CD4-positive, alpha-beta memory T cell (primary cell): ENCODE results near the gene SORCS2. TPM values are rescaled to one million over a fixed set of nuclear protein-coding genes. Genes with fewer than 3 reads are reported as not detected.

Experiments used
- CTCF ChIA-PET: fragments of 350-600 bp; sonication (Branson Sonifier 250); formaldehyde crosslinking; loops from one replicate; lab custom pipeline; 2021; ENCODE audit warnings: inconsistent platforms; ENCODE audit not compliant: partially characterized antibody; lab: Charles Lee
- POLR2A ChIA-PET: fragments of 350-600 bp; sonication (Branson Sonifier 250); formaldehyde crosslinking; loops from one replicate; lab custom pipeline; 2021; ENCODE audit not compliant: partially characterized antibody; lab: Charles Lee
- DNase-seq, 5 donors: peaks; one replicate each; pipeline versions ENCODE4 v3.0.0 to v3.0.0-alpha.2; 2020 to 2022; ENCODE audit warnings: mixed read lengths in 1 of 5
- H3K27ac ChIP-seq: one replicate; pipeline ENCODE4 v1.7.0; 2013; ENCODE audit warnings: low read depth, low read length
- H3K27me3 ChIP-seq: 2 replicates; pipeline ENCODE4 v1.7.0; 2013; ENCODE audit warnings: mild to moderate bottlenecking, low read length, moderate library complexity; ENCODE audit not compliant: insufficient read depth
- H3K36me3 ChIP-seq: 2 replicates; pipeline ENCODE4 v1.7.0; 2013; ENCODE audit warnings: mild to moderate bottlenecking, low read length, moderate library complexity; ENCODE audit not compliant: insufficient read depth
- H3K4me1 ChIP-seq: 2 replicates; pipeline ENCODE4 v1.7.0; 2013; ENCODE audit warnings: mild to moderate bottlenecking, low read length, moderate library complexity; ENCODE audit not compliant: insufficient read depth
- H3K4me3 ChIP-seq, 2 donors: one replicate each; pipeline ENCODE4 v1.7.0; 2013; ENCODE audit warnings: low read length in 2 of 2, mild to moderate bottlenecking in 1 of 2
- H3K9me3 ChIP-seq, 2 donors: one replicate each; pipeline ENCODE4 v1.7.0; 2013; ENCODE audit warnings: low read length in 2 of 2, control low read depth in 1 of 2; ENCODE audit not compliant: control insufficient read depth in 1 of 2
- H3K27ac Mint-ChIP-seq, 7 donors: one replicate each; pipeline ENCODE4 v1.8.0; 2020 to 2021; ENCODE audit warnings: mixed read lengths in 7 of 7, mild to moderate bottlenecking in 6 of 7, inconsistent platforms in 3 of 7, moderate library complexity in 3 of 7
- H3K27me3 Mint-ChIP-seq, 2 donors: one replicate each; pipeline ENCODE4 v1.8.0; 2020 to 2021; ENCODE audit warnings: mixed read lengths in 2 of 2
- H3K36me3 Mint-ChIP-seq, 2 donors: one replicate each; pipeline ENCODE4 v1.8.0; 2020 to 2021; ENCODE audit warnings: mixed read lengths in 2 of 2, inconsistent platforms in 1 of 2, mild to moderate bottlenecking in 1 of 2
- H3K4me1 Mint-ChIP-seq, 4 donors: one replicate each; pipeline ENCODE4 v1.8.0; 2020 to 2021; ENCODE audit warnings: mixed read lengths in 4 of 4, mild to moderate bottlenecking in 1 of 4
- H3K4me3 Mint-ChIP-seq, 8 donors: one replicate each; pipeline ENCODE4 v1.8.0; 2020 to 2021; ENCODE audit warnings: mixed read lengths in 8 of 8, mild to moderate bottlenecking in 7 of 8, moderate library complexity in 6 of 8, inconsistent platforms in 3 of 8
- H3K9me3 Mint-ChIP-seq, 8 donors: one replicate each; pipeline ENCODE4 v1.8.0; 2020 to 2021; ENCODE audit warnings: mixed read lengths in 8 of 8, mild to moderate bottlenecking in 5 of 8, inconsistent platforms in 3 of 8, moderate library complexity in 1 of 8
- intact Hi-C: fragments of 100-400 bp; cut with micrococcal nuclease; formaldehyde crosslinking; loops from one replicate; pipeline ENCODE4 v1.15.1; 2023
- polyA plus RNA-seq, 2 donors: library from polyadenylated mRNA; unstranded; fragments of 300-500 nt; fragmentation: Illumina TruSeq; gene quantifications; one replicate each; pipeline ENCODE4 v1.2.3, GENCODE V29; 2021
- total RNA-seq, 2 experiments: library from RNA; stranded (reverse); gene quantifications; one replicate each; pipeline ENCODE4 v1.2.3, GENCODE V29; 2021

SORCS2 gene
- total and polyA plus RNA-seq, 4 experiments from 2014 or later = not detected

DNA sequence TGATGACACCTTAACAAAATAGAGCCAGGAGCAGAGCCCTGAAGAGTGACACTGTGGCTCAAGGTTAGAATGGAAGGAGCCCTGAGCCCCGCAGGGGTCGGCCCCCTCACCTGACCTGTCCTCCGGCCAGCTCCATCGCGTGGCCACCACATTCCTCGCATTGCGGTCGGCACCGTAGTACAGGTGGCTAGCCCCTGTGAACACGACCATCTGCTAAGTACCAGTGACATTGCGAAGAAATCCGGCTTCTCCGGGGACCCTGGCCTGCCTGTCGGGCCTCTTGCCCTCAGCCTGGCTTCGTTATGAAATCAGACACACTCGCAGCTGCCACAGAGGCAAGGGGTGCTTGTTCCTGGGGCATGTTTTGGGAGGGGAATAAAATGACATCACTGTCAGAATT is 568.4 kb downstream of the SORCS2 start:
- Mint-ChIP-seq H3K27me3 (no peaks in the 10 kb centered on the region), H3K27ac (peak overlapping the region; percentile 62 to 97 (median 92)), H3K36me3 (peaks cover 15 to 27% of the 10 kb centered on the region in 2 donors), H3K4me1 (peaks cover 19 to 44% (median 29%) of the 10 kb centered on the region in 4 donors), H3K9me3 (no peaks in the 10 kb centered on the region), H3K4me3 (no peak overlapping the region)
- intact Hi-C loops = no loop called here
- ChIA-PET CTCF (interaction anchor here (1.2 to 1.7 kb wide), 2 partner anchors 41 to 42 kb away, joined by 3 to 9 read pairs; no protein-coding TSS in a partner anchor), POLR2A (interaction anchor here (1.0 kb wide), 1 partner anchor 42 kb away, joined by 3 read pairs; no protein-coding TSS in a partner anchor)
- no peaks in the 10 kb centered on the region for H3K27me3 ChIP-seq
- no peaks in the 10 kb centered on the region for H3K9me3 ChIP-seq
- no peak for DNase-seq
- peaks cover 34% of the 10 kb centered on the region for H3K4me1 ChIP-seq
- H3K27ac ChIP-seq = peak overlapping the region; percentile 78
- no peak overlapping the region for H3K4me3 ChIP-seq
- H3K36me3 ChIP-seq = no peaks in the 10 kb centered on the region

DNA sequence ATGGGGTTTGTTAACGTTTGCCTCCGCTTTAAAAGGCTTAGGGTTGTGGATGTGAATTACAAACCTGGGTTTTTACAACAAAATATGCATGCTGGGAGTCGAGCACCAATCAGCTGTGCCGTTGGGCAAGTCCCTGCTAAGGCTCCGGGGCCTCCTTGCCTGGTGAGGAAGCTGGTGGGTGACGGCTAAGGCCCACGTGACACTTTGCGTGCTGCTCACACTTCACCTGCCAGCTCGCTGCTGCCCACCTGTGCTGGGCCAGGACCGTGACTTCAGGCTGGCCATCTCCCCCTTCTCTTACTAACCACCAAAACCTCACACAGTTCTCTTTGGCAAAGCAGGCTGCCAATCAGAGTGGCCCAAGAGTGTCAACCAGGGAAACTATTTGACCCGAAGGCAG is 569.0 kb downstream of the SORCS2 start:
- Histone ChIP-seq H3K27ac (no peak overlapping the region), H3K4me3 (no peak overlapping the region), H3K36me3 (no peaks in the 10 kb centered on the region), H3K9me3 (no peaks in the 10 kb centered on the region), H3K27me3 (no peaks in the 10 kb centered on the region), H3K4me1 (peaks cover 34% of the 10 kb centered on the region)
- H3K27ac Mint-ChIP-seq = peak overlapping the region; percentile 58 to 92 (median 83)
- no peaks in the 10 kb centered on the region for H3K27me3 Mint-ChIP-seq
- peaks cover 21 to 32% of the 10 kb centered on the region in 2 donors for H3K36me3 Mint-ChIP-seq
- H3K4me1 Mint-ChIP-seq = peaks cover 19 to 44% (median 29%) of the 10 kb centered on the region in 4 donors
- intact Hi-C loops = no loop called here
- no peaks in the 10 kb centered on the region for H3K9me3 Mint-ChIP-seq
- DNase-seq = no peak
- CTCF ChIA-PET = interaction anchor here (0.9 to 1.7 kb wide), 2 partner anchors 17 to 41 kb away, joined by 3 to 9 read pairs; no protein-coding TSS in a partner anchor
- peak overlapping the region in 2 of 8 donors; percentile 31 to 61 for H3K4me3 Mint-ChIP-seq
- POLR2A ChIA-PET = interaction anchor here (1.0 kb wide), 1 partner anchor 41 kb away, joined by 3 read pairs; no protein-coding TSS in a partner anchor

DNA sequence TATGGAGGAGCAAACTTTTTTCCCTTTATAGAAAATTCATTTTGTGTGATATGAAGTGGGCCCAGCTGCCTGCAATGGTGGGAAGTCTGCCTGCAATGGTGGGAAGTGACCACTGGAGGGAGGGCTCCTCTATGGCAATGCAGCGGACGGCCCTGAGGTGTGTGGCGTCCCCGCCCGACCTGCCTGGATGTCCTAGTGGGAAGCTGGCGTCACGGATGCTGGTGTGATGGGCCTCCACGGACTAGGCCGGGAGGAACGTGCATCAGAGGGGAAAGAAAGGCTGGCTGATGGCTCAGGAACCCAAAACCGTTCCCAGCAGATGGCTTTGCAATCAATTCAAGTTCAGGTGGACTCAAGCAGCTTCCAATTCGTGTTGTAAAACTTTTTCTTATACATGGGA is 569.4 kb downstream of the SORCS2 start:
- H3K27ac Mint-ChIP-seq = peak overlapping the region; percentile 58 to 92 (median 83)
- H3K9me3 Mint-ChIP-seq = no peaks in the 10 kb centered on the region
- H3K27ac ChIP-seq = no peak overlapping the region
- ChIA-PET POLR2A (interaction anchor here (1.0 kb wide), 1 partner anchor 41 kb away, joined by 3 read pairs; no protein-coding TSS in a partner anchor), CTCF (interaction anchor here (0.9 to 1.7 kb wide), 2 partner anchors 17 to 40 kb away, joined by 3 to 9 read pairs; no protein-coding TSS in a partner anchor)
- intact Hi-C loops = no loop called here
- H3K27me3 ChIP-seq = no peaks in the 10 kb centered on the region
- no peaks in the 10 kb centered on the region for H3K9me3 ChIP-seq
- H3K4me3 Mint-ChIP-seq = peak overlapping the region in 4 of 8 donors; percentile 8 to 61 (median 30)
- peak; percentile 43 to 52 (median 47) for DNase-seq
- no peaks in the 10 kb centered on the region for H3K36me3 ChIP-seq
- peaks cover 21 to 33% of the 10 kb centered on the region in 2 donors for H3K36me3 Mint-ChIP-seq
- no peaks in the 10 kb centered on the region for H3K27me3 Mint-ChIP-seq
- peaks cover 19 to 44% (median 29%) of the 10 kb centered on the region in 4 donors for H3K4me1 Mint-ChIP-seq
- no peak overlapping the region for H3K4me3 ChIP-seq
- H3K4me1 ChIP-seq = peaks cover 34% of the 10 kb centered on the region

DNA sequence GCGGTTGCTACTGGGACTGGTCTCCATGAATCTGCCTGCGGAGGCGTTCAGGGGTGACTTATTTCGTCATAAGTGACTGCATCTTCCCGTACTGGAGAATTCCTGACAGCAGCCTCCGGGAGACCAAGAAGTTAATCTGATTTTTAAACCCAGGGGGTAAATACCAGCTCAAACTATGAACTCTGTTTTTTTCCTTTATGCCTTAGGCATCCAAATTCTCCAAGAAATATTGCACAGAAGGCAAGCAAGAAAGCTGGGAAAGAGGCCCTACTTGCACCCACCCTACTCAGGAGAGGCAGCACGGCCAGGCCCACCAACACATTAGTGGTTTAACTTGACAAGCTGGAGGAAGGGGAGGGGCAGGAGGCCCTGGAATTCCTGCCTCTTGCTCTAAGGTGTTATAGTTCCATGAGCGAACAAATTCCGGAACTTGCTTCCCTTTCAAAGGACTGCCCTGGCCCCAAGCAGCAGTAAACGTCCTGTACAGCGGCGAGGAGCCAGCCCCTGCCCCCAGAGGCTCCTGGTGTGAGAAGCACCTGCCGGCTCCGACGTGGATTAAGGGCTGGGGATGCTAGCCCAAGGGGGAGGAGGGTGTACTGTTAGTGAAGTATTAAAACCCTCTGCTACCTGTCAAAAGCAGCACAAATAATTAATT is 570.2 kb downstream of the SORCS2 start:
- Histone ChIP-seq H3K4me1 (peaks cover 34% of the 10 kb centered on the region), H3K9me3 (no peaks in the 10 kb centered on the region), H3K4me3 (no peak overlapping the region), H3K27me3 (no peaks in the 10 kb centered on the region), H3K27ac (no peak overlapping the region), H3K36me3 (no peaks in the 10 kb centered on the region)
- H3K27me3 Mint-ChIP-seq = no peaks in the 10 kb centered on the region
- intact Hi-C loops = no loop called here
- peaks cover 19 to 37% (median 29%) of the 10 kb centered on the region in 4 donors for H3K4me1 Mint-ChIP-seq
- H3K4me3 Mint-ChIP-seq = no peak overlapping the region
- ChIA-PET CTCF (interaction anchor here (1.7 kb wide), 1 partner anchor 40 kb away, joined by 9 read pairs; no protein-coding TSS in a partner anchor), POLR2A (no interaction called here)
- no peak for DNase-seq
- H3K27ac Mint-ChIP-seq = peak overlapping the region in 3 of 7 donors; percentile 35 to 88 (median 85)
- H3K36me3 Mint-ChIP-seq = peaks cover 21 to 35% of the 10 kb centered on the region in 2 donors
- H3K9me3 Mint-ChIP-seq = no peaks in the 10 kb centered on the region

DNA sequence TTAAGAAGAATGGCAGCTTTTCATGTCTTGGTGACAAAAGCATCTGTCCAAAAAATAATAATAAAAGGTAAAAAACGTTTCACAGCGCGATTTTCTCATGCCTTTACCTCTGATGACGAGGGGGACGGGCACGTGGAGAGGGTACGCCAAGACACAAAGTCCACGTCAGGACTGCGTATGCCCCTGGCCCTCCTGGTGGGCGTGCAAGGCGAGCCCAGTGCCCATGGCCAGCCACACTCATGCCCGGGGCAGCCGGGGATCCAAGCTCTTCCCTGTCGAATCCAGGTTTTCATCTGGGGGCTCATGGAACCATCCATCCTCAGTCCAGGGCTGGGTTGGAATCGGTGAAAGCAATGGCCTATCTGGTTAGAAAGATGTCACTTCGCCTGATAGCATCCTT is 570.8 kb downstream of the SORCS2 start:
- Mint-ChIP-seq H3K4me3 (no peak overlapping the region), H3K36me3 (peaks cover 21 to 37% of the 10 kb centered on the region in 2 donors), H3K27ac (peak overlapping the region in 3 of 7 donors; percentile 31 to 48 (median 37)), H3K27me3 (no peaks in the 10 kb centered on the region), H3K9me3 (no peaks in the 10 kb centered on the region), H3K4me1 (peaks cover 18 to 31% (median 26%) of the 10 kb centered on the region in 4 donors)
- Histone ChIP-seq H3K27me3 (no peaks in the 10 kb centered on the region), H3K4me3 (no peak overlapping the region), H3K4me1 (peaks cover 28% of the 10 kb centered on the region), H3K9me3 (no peaks in the 10 kb centered on the region), H3K27ac (no peak overlapping the region), H3K36me3 (no peaks in the 10 kb centered on the region)
- POLR2A ChIA-PET = no interaction called here
- no peak for DNase-seq
- CTCF ChIA-PET = no interaction called here
- intact Hi-C loops = no loop called here

DNA sequence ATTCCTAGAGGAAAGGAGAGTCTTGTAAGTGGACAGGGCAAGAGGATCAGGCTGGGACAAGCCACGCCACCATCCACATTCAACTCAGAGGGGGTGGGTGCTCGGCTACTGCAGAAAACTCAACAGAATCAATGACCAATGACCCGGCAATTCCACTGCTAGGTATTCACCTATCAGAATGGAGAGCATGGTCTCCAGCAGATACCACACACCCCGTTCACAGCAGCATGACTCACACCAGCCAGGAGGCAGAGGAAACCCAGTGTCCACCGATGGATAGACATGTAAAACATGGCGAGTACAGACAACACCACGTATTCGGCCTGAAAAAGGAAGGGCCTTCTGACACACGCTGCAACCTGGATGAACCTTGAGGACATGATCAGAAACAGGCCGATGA is 571.5 kb downstream of the SORCS2 start:
- Mint-ChIP-seq H3K27ac (no peak overlapping the region), H3K36me3 (peaks cover 25 to 42% of the 10 kb centered on the region in 2 donors), H3K4me1 (peaks cover 13 to 26% (median 21%) of the 10 kb centered on the region in 4 donors), H3K4me3 (peak overlapping the region in 1 of 8 donors; percentile 49), H3K27me3 (no peaks in the 10 kb centered on the region), H3K9me3 (no peaks in the 10 kb centered on the region)
- no peak for DNase-seq
- no peaks in the 10 kb centered on the region for H3K36me3 ChIP-seq
- no peak overlapping the region for H3K4me3 ChIP-seq
- intact Hi-C loops = no loop called here
- peaks cover 21% of the 10 kb centered on the region for H3K4me1 ChIP-seq
- H3K27ac ChIP-seq = no peak overlapping the region
- CTCF ChIA-PET = no interaction called here
- POLR2A ChIA-PET = no interaction called here
- no peaks in the 10 kb centered on the region for H3K27me3 ChIP-seq
- H3K9me3 ChIP-seq = no peaks in the 10 kb centered on the region

DNA sequence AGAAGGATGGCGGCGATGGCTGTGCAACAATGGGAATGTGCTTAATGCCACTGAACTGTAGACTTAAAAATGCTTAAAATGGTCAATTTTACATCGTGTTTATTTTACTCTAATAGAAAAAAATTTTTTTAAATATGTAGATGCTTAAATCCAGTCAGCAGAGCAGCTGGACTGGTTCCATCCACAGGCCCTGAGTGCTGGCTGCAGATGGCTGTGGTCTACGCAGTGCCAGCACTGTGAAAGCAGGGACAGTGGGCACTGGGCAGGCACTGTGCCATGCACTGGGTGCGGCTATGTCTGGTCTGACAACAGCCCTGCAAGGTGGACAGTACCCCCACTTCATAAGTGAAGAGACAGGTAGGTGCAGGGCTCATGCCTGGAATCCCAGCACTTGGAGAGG is 572.1 kb downstream of the SORCS2 start:
- Histone ChIP-seq H3K4me1 (peaks cover 16% of the 10 kb centered on the region), H3K4me3 (no peak overlapping the region), H3K27me3 (no peaks in the 10 kb centered on the region), H3K9me3 (no peaks in the 10 kb centered on the region), H3K27ac (no peak overlapping the region), H3K36me3 (no peaks in the 10 kb centered on the region)
- intact Hi-C loops = no loop called here
- H3K27ac Mint-ChIP-seq = peak overlapping the region in 1 of 7 donors; percentile 56
- ChIA-PET CTCF (no interaction called here), POLR2A (no interaction called here)
- no peak overlapping the region for H3K4me3 Mint-ChIP-seq
- H3K27me3 Mint-ChIP-seq = no peaks in the 10 kb centered on the region
- peaks cover 9 to 23% (median 16%) of the 10 kb centered on the region in 4 donors for H3K4me1 Mint-ChIP-seq
- DNase-seq = no peak
- H3K36me3 Mint-ChIP-seq = peaks cover 25 to 39% of the 10 kb centered on the region in 2 donors
- H3K9me3 Mint-ChIP-seq = no peaks in the 10 kb centered on the region
